ENCODE results near the gene VEGFA. TPM values are rescaled to one million over a fixed set of nuclear protein-coding genes. Genes with fewer than 3 reads are reported as not detected.

VEGFA gene
- total RNA-seq, 4 donors from 2014 or later, result 510 to 1,437 (median 630) TPM

DNA sequence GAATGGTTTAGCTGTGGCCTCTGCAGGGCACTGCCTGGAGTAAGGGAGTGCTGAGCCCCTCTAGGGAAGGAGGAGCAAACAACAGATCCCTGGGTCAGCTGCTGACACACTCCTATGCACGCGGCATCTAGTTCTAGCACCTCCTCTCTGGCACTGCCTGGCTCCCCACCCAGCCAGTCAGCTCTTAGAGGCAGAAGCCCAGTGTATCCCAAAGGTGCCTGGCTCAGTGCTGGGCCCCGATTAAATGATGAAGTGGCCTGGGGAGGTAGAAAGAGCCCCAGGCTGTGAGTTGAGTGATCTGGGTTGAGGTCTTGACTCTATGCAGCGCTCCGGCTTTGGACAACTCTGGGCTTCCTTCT, 7.6 kb upstream of the VEGFA start:
- H3K27ac ChIP-seq, result no peak overlapping the region
- H3K4me3 ChIP-seq (replicated peaks in 1 of 3), result no peak overlapping the region
- no peak for DNase-seq
- intact Hi-C loops (cut with DNase I), result no loop called here
- H3K27me3 ChIP-seq, result no peaks in the 10 kb centered on the region
- peaks cover 4 to 13% of the 10 kb centered on the region in 2 donors for H3K4me1 ChIP-seq
- WGBS, 2 donors, result 73 to 88% methylated on average over 3 to 5 of the region's 5 CpGs
- no peaks in the 10 kb centered on the region for H3K36me3 ChIP-seq
- TF ChIP-seq, protein P1, sequence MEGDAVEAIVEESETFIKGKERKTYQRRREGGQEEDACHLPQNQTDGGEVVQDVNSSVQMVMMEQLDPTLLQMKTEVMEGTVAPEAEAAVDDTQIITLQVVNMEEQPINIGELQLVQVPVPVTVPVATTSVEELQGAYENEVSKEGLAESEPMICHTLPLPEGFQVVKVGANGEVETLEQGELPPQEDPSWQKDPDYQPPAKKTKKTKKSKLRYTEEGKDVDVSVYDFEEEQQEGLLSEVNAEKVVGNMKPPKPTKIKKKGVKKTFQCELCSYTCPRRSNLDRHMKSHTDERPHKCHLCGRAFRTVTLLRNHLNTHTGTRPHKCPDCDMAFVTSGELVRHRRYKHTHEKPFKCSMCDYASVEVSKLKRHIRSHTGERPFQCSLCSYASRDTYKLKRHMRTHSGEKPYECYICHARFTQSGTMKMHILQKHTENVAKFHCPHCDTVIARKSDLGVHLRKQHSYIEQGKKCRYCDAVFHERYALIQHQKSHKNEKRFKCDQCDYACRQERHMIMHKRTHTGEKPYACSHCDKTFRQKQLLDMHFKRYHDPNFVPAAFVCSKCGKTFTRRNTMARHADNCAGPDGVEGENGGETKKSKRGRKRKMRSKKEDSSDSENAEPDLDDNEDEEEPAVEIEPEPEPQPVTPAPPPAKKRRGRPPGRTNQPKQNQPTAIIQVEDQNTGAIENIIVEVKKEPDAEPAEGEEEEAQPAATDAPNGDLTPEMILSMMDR (IDR thresholded peaks at IDR 0.05), result no peak
- TF ChIP-seq POLR2A (IDR thresholded peaks at IDR 0.05), result no peak
- H3K9me3 ChIP-seq, result no peaks in the 10 kb centered on the region

DNA sequence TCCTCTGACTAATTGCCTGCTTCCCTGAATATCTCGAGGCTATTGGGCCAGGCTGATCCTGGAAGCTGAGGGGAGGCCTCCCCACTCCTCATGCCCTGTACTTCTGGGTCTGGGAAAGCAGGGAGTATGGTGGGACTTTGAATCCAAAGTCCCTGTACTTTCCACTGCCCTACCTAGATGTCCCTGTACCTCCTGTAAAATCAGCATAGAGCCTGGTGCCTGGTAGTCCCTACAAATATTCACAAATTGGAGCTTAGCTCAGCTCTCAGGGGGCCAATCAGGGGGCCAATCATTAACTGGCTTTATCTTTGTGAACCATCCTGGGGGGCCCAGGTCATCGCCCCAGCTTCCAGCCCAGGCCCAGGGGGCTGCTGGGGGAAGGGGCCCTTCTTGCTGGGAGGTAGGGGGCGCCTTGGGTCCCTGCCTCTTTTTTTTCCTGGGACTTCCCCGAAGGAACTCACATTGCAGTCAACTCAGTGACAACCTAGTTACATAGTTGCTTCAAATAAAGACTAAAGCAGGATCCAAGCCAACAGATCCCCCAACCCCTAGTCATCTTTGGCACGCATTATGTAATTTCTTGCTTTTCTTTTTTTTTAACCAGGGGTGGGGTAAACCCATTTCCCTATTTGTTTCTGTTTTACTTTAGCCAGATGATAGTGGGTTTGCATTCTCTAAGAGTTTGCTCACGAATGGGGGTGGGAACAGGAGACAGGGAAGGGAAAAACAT, 6.9 kb upstream of the VEGFA start:
- Histone ChIP-seq H3K9me3 (no peaks in the 10 kb centered on the region), H3K27me3 (no peaks in the 10 kb centered on the region), H3K4me3 (replicated peaks in 1 of 3) (no peak overlapping the region), H3K27ac (no peak overlapping the region), H3K4me1 (peaks cover 4 to 13% of the 10 kb centered on the region in 2 donors), H3K36me3 (no peaks in the 10 kb centered on the region)
- intact Hi-C loops (cut with DNase I), result no loop called here
- DNase-seq, result no peak
- TF ChIP-seq, protein P1 (IDR thresholded peaks at IDR 0.05), result no peak
- no peak for TF ChIP-seq POLR2A (IDR thresholded peaks at IDR 0.05)
- WGBS, 2 donors, result 71 to 85% methylated on average over 6 of the region's 6 CpGs

DNA sequence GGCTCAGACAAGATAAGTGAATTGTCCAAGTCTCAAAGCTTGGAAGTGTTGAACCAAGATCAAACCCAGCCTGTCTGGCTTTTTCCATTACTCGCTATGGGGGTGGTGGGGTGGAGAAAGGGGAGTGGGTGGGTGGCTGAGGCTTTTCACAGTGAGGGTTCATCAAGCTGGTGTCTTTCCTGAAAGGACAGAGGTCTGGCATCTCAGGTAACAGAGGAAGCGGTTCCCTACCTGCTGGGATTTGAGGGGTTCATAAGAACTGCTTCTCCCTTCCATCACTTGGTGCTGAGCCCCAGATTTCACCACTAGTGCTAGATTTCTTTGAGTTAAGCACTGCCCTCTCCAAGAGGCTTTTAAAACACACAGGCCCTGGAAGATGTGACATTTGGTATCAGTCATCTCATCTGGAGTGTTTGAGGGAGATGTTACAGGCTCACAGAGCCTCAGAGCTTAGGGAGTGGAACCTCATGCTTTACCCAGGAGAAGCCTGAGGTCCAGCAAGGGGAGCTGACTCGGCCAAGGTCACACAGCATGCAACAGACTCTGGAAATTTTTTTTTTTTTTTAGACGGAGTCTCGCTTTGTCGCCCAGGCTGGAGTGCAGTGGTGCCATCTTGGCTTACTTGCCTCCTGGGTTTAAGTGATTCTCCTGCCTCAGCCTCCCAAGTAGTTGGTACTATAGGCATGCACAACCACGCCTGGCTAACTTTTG, 6.0 kb upstream of the VEGFA start:
- WGBS, 2 donors, result 87 to 92% methylated on average over 7 of the region's 7 CpGs
- Histone ChIP-seq H3K36me3 (no peaks in the 10 kb centered on the region), H3K4me1 (peaks cover 4 to 16% of the 10 kb centered on the region in 2 donors), H3K9me3 (no peaks in the 10 kb centered on the region), H3K27me3 (no peaks in the 10 kb centered on the region), H3K4me3 (replicated peaks in 1 of 3) (no peak overlapping the region), H3K27ac (no peak overlapping the region)
- TF ChIP-seq POLR2A (IDR thresholded peaks at IDR 0.05), result no peak
- TF ChIP-seq, protein P1 (IDR thresholded peaks at IDR 0.05), result no peak
- no peak for DNase-seq
- intact Hi-C loops (cut with DNase I), result no loop called here

DNA sequence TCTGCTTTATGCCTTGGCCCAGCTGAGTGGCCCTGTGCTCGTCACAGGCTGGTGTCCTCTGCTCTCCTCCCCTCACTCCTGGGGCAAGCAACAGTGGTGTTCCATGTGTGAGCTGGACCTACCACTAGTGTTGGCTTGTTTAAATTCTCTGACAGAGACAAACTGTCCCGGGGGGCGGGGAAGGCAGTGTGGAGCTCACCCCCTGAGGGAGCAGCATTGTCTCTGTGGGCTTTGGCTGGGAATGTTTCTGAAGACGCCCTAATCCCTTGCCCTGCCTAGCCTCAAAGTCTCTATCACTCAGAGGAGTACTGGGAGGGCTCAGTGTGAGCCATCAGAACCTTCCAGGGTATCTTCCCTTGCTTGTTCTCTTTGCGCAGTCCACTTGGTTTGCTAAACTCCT, 5.2 kb upstream of the VEGFA start:
- intact Hi-C loops (cut with DNase I), result loop anchor here (5.0 kb wide), 1 partner anchor 97 kb away; no protein-coding TSS in a partner anchor
- no peaks in the 10 kb centered on the region for H3K9me3 ChIP-seq
- no peaks in the 10 kb centered on the region for H3K27me3 ChIP-seq
- peaks cover 4 to 17% of the 10 kb centered on the region in 2 donors for H3K4me1 ChIP-seq
- no peak overlapping the region for H3K27ac ChIP-seq
- no peak for DNase-seq
- TF ChIP-seq POLR2A (IDR thresholded peaks at IDR 0.05), result no peak
- TF ChIP-seq, protein P1 (IDR thresholded peaks at IDR 0.05), result no peak
- H3K36me3 ChIP-seq, result no peaks in the 10 kb centered on the region
- 80 to 83% methylated on average over 4 to 5 of the region's 5 CpGs for WGBS, 2 donors
- no peak overlapping the region for H3K4me3 ChIP-seq (replicated peaks in 1 of 3)
